Heart left ventricle (tissue), 13 donors: Measurements from ENCODE around the gene TAOK1.

Source experiments
- POLR2A ChIP-seq, 2 donors: fragments of 450-650 bp; IDR thresholded peaks; one replicate each; pipeline ENCODE4 v1.6.1; 2017; ENCODE audit warnings: antibody characterized with exemption in 2 of 2, mild to moderate bottlenecking in 2 of 2, moderate library complexity in 2 of 2
- TF ChIP-seq, protein P1 (sequence below), 12 donors: fragments of 200-600 bp; sonication (generic) in 4 of 12; IDR thresholded peaks; one replicate each; pipeline versions ENCODE4 v1.5.0 to v1.8.0; 2018 to 2022; ENCODE audit warnings: antibody characterized with exemption in 12 of 12, mild to moderate bottlenecking in 5 of 12
- donor health status: ischemic (EF 13 %, LVEDD 7.1; RV severe dilation, severe dysfunction).
- donor health status: DM: no; HTN: yes; CAD: no.
- donor health status: DM: no; HTN: no; CAD: no.
- donor health status: ischemic (EF 25% LVEDD 6.9; RV normal size, moderate dysfunction).
- donor health status: ischemic (EF 25% LVEDD 5.7; RV mildly dilated, moderate dysfunction).
- donor health status: ischemic (EF 35%, LVEDD 5.7; RV mildly dilated, moderate dysfunction).
- donor health status: nonischemic (EF 11% LVEDD 7.7; RV severe dilation, severe dysfunction).
- donor health status: DM: yes; HTN: yes; CAD: no.
- donor health status: PGD.
- donor health status: ischemic (EF 29% LVEDD 5.4; RV normal size, mild dysfunction).
- donor health status: nonischemic (EF 23%, LVEDD 6.1; RV moderate dilation, normal function).

DNA sequence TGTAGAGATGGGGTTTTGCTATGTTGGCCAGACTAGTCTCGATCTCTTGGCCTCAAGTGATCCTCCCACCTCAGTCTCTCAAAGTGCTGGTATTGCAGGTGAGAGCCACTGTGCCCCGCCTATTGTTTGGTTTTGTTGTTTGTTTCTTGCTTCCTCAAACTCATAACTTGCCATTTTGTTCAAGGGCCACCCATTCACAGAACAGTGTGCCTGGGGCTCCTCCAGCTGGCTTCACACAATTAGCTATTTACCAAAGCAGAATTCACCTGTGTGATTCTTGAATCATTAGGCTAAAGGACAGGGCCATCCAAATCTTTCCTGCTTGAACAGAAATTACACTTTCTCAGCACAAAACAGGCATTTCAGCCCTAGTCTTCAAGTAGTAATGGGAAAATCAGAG lies 169.5 kb downstream of the TAOK1 start:
- TF ChIP-seq, protein P1, sequence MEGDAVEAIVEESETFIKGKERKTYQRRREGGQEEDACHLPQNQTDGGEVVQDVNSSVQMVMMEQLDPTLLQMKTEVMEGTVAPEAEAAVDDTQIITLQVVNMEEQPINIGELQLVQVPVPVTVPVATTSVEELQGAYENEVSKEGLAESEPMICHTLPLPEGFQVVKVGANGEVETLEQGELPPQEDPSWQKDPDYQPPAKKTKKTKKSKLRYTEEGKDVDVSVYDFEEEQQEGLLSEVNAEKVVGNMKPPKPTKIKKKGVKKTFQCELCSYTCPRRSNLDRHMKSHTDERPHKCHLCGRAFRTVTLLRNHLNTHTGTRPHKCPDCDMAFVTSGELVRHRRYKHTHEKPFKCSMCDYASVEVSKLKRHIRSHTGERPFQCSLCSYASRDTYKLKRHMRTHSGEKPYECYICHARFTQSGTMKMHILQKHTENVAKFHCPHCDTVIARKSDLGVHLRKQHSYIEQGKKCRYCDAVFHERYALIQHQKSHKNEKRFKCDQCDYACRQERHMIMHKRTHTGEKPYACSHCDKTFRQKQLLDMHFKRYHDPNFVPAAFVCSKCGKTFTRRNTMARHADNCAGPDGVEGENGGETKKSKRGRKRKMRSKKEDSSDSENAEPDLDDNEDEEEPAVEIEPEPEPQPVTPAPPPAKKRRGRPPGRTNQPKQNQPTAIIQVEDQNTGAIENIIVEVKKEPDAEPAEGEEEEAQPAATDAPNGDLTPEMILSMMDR (IDR thresholded peaks at IDR 0.05), result no peak
- TF ChIP-seq POLR2A (IDR thresholded peaks at IDR 0.05), result no peak
